Measurements from ENCODE around the gene TLE5. TPM values are rescaled to one million over a fixed set of nuclear protein-coding genes. Genes with fewer than 3 reads are reported as not detected.
"Not testable (repeated sequence)": the region's sequence is repeated elsewhere in the genome, so short reads cannot be mapped to it uniquely, and the experiment has no call there.

TLE5 gene
- total RNA-seq, 1 donor from 2014 or later, result 170 TPM

DNA sequence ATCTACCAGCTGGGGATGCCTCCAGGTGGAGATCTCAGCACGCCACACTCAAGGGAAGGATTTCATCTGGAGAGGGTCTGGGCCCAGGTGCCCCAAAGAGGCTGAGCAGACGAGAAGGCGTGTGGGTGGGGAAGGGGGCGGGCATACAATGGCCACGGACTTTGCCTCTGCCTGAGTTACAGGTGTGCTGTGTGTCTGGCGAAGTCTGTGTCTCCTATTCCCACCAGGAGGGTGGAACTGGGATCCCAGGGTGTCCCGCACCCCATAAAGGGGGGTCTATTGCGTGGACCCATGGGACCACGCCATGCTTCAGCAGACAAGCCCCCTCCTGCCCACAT, 36.8 kb downstream of the TLE5 start:
- DNase-seq (ENCODE audit: low read depth), result no peak

DNA sequence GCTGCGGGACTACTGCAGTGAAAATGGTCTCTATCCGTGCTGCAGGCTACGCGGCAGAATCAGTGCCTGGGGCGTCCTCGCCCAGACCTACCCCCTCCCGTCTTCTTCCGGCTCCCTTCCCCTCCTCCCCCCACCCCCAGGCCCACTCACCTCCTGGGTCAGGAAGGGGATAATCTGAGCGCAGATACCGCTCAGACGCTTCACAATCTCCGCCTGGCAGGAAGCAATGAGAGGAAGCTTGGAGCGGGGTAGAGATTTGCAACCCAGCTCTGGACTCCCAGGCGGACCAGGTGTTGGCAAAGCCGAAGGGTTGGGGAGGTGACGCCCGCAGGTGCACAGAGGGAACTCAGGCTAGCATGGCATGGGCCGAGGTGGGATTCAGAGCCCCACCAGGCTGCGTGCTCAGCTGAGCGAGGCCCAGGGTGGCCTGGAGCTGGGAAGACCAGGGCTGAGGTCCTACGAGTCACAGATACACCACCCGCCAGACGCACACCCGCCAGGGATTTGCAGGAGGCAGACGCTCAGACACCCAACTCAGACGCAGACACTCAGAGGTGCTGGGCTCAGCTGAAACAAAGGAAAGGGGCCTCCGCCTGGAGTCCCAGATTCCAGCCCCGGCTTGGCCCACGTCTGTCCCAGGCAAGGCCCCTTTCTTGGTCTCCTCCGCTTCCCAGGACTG, 37.3 kb downstream of the TLE5 start:
- no peak for DNase-seq (ENCODE audit: low read depth)

DNA sequence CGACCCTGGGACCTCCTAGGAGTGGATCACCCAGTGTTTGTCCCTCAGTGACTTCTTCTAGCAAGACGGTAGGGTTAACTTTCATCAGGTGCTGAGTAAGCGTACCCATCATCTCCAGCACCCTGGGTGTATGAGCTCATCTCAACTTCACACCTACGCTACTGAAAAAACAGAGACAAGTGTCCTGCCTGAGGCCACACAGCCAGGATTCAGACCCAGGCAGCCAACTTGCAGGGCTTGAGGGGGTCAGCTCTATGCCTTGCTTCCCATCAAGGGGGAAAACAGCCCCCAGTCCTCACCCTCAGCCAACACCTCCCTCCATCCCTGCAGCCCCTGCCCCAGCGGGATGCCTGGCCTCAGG, 37.8 kb downstream of the TLE5 start:
- no peak for DNase-seq (ENCODE audit: low read depth)

DNA sequence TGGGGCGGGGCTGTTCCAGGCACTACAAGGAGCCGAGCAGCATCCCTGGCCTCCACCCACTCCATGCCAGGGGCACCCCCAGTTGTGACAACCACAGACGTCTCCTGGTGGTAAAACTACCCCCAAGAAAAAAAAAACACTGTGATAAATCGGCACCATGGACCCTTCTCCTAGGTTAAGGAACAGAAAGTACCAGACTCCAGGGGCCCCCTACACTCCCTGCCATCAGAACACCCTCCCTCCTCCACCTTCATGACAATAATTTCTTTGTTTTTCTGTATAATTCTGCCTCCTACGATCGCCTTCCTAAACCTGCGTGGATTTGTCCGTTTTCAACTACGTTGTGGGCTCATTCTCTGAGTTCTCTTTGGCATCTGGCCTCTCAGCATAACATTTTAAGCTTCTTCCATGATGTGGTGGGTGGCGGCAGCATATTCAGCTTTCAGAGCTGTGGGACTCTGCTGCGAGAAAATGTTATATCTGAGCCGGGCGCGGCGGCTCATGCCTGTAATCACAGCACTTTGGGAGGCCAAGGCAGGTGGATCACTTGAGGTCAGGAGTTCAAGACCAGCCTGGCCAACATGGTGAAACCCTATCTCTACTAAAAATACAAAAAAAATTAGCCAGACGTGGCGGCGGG, 41.9 kb downstream of the TLE5 start:
- no peak for DNase-seq (ENCODE audit: low read depth)

DNA sequence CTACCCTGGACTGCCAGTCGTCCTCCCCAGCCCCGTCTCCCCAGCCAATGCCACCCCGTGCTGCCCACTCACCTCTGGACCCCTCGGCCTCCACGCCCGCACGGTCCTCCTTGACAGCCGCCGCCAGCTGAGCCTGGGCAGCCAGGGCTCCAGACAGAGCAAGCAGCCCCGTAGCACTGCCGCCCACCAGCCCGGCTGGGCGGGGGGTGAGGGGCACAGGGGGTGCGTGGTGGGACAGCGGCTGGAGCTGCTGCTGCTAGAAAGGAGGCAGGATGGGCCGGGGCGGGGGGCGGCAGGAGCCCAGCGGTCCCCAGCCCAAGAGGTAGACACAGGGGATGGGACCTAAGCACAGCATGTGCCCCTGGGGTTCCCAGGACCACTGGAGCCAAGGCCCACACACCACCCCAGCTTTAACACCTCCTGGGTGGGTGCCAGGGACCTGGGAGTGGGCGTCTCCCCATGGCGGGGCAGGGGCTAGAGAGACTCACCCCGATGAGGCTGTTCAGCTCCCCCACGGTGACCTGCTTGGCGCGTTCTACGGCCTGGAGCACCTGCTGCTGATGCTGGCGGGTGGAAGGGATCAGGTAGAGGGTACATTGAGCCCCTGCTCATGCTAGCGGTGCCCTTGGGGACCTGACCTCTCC, 43.0 kb downstream of the TLE5 start:
- no peak for DNase-seq (ENCODE audit: low read depth)

DNA sequence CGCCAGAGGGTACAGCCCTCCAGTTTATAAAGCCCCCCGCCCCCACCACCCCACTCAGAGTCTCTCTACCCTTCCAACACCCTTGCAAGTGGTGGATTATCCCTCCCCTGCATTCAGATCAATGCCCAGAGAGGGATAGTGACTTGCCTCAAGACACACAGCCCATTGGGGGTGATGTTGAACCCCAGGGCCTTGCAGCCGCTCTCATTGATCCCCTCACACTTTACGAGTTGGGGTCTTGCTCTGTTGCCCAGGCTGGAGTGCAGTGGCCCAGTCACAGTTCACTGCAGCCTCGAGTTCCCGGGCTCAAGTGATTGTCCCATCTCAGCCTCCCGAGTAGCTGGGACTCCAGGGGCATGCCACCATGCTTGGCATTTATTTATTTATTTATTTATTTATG, 44.4 kb downstream of the TLE5 start:
- no peak for DNase-seq (ENCODE audit: low read depth)

GRCh38 chr19:3015126-3016057, 46.9 kb downstream of the TLE5 start:
- DNase-seq (ENCODE audit: low read depth), result no peak

- no peak for DNase-seq (ENCODE audit: low read depth)
Measured at GRCh38 chr19:3014135-3014534, 48.2 kb downstream of the TLE5 start.

GRCh38 chr19:3013263-3013725, 49.0 kb downstream of the TLE5 start:
- no peak for DNase-seq (ENCODE audit: low read depth)

DNA sequence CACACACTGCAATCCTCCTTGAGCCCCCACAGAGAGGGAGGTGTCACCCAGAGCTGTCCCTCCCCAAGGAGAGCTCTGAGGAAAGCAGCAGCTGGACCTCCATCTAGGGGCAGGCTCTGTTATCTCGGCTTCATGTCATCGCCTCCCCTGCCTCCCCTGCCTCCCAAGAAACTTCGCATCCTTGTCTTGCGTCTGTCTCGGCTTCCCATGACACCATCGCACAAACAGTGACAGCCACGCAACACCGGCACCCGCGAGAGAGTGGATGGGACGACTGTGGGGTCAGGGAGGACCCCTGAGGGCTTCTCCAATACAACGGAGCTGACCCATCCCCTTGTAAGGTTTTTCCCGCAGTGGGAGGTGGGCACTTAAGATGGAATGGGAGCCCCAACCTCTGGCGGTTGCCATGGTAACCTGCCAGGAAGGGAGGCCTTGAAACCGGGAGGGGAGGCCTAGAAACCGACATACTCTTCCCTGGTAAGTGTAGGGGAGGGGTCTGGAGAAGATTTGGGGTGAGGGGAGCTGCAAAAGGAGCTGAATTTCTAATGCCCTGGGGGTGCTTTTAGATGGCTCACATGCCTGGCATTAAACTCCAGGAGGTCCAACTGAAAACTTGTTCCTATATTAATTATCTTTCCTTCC, 49.6 kb downstream of the TLE5 start:
- no peak for DNase-seq (ENCODE audit: low read depth)

GRCh38 chr19:3012059-3012458, 50.2 kb downstream of the TLE5 start:
- DNase-seq (ENCODE audit: low read depth), result not testable (repeated sequence)

DNA sequence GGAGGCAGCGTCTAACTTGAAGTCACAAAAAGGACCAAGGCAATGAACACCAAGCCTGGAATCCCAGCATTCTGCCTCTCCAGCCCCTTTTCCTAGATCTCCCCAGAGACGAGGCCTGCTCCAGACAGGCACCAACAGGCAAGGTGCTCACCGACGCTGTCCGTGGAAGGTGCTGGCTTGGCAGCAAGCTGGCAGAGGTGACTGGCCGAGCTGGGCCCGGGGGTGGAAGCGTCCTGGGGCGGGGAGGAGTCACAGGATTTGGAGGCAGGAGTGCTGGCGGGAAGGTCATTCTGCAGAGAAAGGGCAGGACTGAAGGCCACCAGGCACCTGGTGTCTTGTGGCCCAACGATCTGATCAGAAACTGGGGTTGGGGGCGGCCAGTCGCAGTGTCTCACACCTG, 51.4 kb downstream of the TLE5 start:
- DNase-seq (ENCODE audit: low read depth), result no peak

DNA sequence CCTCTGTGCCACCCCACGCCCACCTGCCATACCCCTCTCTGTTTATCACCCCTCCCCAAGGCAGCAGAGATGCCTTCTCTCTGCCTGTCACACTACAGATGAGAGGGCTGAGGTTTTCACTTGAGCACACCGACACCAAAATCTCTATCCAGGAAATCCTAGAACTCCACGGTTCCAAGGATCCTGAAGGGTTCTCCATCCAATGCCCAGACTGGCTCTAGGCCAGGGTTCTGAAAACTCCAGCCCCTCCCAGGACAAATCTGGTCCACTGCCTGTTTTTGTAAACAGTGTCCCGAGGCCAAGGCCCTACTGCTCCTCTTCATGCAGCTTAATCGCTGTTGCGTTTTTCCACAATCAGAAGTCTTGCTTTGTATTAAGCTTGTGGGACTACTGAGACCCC, 53.3 kb downstream of the TLE5 start:
- no peak for DNase-seq (ENCODE audit: low read depth)

DNA sequence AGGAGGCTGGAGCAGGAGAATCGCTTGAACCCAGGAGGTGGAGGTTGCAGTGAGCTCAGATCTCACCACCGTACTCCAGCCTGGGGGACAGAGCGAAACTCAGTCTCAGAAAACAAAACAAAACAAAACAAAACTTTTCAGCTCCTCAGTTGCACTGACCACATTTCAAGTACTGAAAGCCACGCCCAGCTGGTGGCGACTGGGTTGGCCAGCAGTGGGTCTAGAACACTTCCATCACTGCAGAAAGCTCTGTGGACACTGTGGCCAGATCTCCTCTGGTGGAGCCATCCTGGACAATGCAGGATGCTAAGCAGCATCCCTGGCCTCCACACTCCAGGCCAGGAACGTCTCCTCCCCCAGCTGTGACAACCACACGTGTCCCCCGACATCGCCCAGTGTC, 54.3 kb downstream of the TLE5 start:
- no peak for DNase-seq (ENCODE audit: low read depth)

GRCh38 chr19:3006075-3006767, 56.1 kb downstream of the TLE5 start:
- DNase-seq (ENCODE audit: low read depth), result no peak

GRCh38 chr19:3005345-3005744, 57.0 kb downstream of the TLE5 start:
- DNase-seq (ENCODE audit: low read depth), result no peak

DNA sequence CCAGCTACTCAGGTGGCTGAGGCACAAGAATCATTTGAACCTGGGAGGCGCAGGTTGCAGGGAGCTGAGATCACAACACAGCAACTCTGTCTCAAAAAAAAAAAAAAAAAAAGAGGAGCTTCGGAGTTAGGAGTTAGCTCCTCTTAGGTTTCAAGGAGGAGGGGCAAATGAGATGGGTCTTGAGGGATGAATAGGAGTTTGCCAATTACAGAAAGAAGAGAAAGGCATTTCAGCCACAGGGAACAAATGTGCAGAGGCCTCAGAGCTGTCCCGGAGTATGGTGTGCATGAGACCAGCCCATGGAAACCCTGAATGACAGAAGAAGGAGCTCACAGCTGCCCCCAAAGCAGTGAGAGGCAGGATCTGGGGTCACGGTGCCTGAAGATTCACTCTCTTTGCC, 57.8 kb downstream of the TLE5 start:
- no peak for DNase-seq (ENCODE audit: low read depth)

- DNase-seq (ENCODE audit: low read depth), result no peak
Measured at GRCh38 chr19:3003046-3003445, 59.2 kb downstream of the TLE5 start.
